Femur (tissue), 1 donor: Measurements from ENCODE around the gene CDH20.
A peak's percentile ranks its signal among the peaks of the same experiment; 100 is the strongest.

Experiments
- DNase-seq: peaks from one replicate; pipeline ENCODE4 v3.0.0-alpha.2; 2017

The CDH20 gene

DNA sequence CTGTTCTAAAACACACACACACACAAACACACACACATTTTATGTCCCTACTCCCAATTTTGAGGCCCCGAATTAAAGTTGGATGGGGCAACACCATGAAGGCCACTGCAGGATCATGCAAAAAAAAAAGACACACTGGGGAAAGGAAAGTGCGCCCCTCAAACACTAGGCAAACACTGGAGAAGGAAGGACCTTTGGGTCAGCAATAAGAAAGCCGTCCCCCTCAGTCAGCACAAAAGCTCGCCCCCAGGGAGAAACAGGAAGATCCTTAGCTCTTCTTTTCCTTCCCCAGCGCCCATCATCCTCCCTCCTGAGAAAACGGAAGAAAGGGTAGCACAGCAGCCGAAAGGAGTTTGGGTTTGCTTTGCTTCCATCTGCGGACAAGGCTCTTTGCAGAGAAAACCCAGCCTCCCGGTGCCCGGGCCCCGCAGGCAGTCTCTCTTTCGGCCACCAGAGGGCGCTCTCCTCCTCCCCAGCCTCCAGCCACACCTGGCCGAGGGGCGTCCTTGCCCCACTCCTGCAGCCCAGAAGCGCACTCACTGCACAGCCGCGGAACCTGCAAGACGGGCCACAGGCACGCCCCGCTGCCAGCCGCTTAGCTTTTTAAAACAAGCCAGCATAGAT is 248.5 kb downstream of the CDH20 start:
- peak; percentile 88 for DNase-seq

DNA sequence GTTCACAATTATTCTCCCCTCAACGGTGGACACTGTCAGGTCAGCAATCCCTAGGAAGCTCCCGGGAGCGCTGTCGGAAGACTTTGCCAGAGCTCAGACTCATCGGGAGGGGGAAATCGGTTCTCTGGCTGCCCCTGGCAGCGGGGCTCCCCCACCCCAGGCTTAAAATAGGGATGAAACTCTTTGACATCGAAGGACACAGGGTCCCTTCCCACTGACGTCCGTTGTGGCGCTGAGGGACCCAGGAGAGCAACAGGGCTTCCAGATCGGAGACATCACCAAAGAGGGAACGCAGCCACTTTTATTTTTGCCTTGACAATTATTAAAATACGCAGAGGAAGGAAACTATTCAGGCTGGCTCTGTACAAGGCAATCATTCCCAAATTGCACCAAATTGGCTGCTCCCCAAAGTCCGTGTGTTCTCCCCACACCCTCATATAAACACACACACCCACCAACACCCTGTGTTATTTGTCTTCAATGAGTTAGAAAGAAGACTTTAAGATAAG is 249.0 kb downstream of the CDH20 start:
- no peak for DNase-seq

DNA sequence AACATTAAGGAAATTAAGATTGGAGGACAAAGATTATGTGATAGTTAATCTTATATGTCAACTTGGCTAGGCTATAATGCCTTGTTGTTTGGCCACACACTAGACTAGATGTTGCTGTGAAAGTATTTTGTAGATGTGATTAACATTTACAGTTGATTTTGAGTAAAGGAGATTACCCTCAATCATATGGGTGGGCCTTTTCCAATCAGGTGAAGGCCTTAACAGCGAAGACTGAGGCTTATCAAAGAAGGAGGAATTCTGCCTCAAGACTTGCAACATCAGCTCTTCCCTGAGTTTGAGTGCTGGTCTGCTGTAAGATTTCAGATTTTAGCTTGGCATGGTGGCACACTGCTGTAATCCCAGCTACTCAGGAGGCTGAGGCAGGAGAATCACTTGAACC is 250.3 kb downstream of the CDH20 start:
- DNase-seq = no peak

DNA sequence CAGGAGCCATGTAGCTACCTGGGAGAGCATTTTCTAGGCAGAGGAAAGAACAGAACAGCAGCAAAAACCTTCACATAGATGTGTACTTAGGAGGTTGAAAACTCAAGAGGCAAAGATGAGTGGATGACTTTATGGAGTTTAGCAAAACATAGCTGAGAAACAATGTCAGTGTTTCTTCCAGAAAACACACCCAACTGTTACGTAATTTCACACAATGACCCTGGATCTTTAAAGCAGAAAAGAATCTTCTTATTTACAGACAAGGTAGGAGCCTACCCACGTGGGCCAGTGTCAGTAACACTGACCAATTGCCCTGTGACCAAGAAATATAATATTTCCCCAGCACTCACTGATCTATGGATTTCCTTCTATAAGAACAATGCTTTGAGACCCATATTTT is 254.6 kb downstream of the CDH20 start:
- no peak for DNase-seq

DNA sequence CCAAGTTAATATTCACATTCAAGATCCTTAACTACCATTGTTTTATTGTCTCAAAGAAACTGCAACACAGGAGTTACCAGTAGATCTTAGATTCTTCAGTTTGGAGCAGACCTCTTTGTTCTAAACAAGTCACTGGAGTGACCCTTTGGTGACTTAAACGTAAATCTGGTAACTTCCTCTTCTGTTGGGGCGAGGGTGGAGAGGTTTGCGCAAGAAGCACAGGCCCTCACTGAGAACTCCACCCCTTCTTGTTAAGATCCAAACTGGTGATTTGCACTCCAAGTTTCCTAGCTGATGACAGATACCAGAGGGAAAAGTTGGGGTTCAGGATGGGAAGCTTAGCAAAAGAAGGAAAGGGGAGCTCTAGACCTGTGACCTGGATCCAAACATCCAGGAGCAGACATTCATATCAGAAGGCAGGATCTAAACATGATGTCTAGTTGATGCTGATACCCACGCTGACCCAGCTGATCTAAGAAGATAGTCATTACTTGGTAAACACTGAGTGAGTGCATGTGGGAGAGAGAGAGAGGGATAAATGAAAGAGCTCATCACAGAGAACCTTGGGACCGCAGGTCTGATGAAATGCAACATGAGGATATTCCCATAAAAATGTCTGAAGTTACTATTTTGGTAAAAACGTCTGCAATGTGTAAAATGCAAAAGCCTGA is 256.0 kb downstream of the CDH20 start:
- DNase-seq = no peak

DNA sequence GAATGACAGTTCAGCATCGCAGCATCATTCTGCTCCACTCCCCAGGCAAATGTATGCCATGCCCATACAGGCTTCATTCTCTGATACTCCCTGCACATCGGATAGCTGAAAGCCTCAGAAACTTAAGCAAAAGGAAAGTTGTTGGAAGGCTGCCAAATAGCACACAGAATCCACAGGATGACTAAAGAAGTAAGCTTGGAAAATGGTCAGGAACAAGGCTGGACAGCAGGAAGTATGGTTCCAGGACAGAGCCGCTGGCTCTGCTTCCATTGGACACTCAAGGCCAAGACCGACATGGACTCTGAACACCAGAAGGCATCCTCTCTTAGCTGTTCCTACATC is 256.5 kb downstream of the CDH20 start:
- no peak for DNase-seq

DNA sequence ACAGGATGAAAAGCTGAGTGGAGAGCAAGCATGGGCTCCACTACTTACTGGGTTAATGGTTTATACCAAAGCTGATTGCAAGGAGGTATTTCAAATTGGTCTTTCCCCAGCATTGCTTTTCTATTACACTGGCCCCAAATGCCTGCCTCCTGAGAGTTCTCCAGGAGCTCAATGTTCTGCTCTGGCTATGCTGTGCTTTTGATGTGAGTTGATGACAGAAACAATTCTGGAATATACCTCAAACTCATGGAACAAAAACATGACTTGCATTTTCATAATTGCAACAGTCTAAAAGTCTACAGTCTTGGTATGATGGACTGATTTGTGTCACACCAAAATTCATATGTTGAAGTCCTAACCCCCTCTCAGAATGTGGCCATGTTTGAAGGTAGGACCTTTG is 258.0 kb downstream of the CDH20 start:
- DNase-seq = no peak

DNA sequence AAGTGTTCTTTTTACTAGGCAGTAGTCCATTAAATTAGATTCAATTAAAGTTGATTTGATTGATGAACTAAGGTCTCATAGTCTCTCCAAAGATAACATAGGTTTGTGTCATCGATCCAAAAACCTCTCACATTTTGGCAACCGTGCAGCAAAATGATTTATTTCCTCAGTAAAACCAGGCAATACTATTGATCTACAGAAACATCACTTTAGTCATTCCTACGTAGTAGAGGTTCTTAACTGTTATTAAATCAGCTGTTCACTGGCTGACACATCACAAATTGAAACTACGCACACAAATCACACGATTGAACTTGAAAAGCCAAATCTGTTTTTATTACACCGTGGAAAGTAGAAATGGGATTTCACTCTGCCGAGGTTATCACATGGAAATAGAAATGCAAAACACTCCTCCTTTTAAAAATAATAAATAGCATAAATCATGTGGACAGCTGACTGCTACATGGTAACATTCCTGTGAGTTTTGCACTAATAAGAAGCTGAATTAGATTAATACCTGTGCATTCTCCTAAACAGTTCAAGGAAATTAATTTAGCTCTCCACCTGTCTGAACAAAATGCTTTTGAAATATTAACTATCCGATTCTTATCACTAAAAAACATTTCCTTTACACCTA is 262.5 kb downstream of the CDH20 start:
- no peak for DNase-seq

DNA sequence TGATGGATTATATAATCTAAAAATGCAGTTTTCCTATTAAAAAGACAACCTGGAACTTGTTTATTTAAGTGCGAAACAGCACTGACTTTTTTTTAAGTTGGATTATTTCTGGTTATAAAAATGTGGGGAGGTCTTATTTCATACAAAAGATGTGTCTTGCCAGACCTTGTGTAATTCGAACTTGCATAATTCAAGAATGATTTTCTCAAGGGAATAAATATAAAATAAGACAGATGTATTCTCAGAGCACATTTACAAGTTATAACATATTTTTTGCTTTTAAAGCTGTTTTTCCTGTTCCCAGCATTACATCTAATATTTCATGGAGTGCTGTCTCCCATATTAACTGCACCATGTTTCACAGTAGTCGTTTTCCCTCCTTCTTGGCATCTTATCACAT is 263.1 kb downstream of the CDH20 start:
- DNase-seq = no peak

DNA sequence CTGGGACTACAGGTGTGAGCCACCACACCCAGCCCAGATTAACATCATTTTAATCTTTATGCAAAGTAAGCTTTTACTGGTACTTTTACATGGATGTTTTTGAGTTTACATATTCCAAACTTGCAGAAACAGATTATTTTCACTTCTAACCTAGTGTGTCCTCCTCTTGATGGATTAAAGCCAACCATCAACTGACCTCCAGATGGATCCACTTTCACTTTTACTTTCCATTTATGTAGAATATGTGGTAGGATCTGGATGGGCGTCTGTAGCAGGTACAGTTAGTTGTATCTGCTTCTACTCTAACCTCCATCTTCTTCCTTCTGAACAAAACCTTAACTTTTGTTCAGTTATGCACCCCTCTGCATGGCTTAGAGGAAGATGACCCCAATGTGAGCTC is 264.1 kb downstream of the CDH20 start:
- DNase-seq = no peak

DNA sequence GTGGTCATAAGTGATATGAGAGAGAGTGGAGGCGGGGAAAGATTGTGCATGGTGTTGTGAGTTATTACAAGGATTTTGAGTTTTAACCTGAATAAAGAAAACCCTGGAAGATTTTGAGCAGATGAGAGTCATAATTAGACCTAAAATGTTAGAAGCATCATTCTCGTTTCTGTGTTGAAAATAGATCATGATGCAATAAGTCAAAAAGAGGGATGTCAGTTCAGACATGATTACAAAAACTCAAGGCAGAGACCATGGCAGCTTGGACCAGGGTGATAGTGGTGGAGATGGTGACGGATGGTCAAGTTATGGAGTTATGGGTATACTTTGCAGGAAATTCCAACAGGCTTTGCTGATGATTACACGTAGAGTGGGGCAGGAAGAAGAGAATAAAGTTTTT is 267.2 kb downstream of the CDH20 start:
- DNase-seq = no peak

DNA sequence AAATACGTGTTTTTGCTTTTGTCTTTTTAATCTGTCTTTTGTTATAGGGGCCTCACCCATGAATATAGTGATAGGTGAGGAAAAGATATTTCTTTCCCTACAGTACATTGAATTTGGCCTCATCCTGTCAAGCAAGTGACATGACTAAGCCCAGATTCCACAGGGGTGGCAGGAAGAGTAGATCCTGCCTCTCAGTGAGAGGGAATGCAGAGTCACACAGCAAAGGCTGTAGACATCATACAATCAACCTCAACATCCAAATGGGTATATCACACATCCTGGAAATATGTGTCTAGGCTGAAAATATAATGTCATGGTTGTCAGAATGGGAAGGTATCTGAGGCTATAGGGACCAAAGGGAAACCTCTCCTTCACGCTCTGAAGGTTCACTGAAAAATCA is 269.6 kb downstream of the CDH20 start:
- no peak for DNase-seq
